Stimulated activated naive CD4-positive, alpha-beta T cell (primary cell): ENCODE results near the gene FETUB.
"Not testable (repeated sequence)": the region's sequence is repeated elsewhere in the genome, so short reads cannot be mapped to it uniquely, and the experiment has no call there.

Experiments
- DNase-seq, 6 experiments: peaks; one replicate each; lab custom pipeline; 2025; lab: John Stamatoyannopoulos, UW

FETUB gene

GRCh38 chr3:186679151-186679550 is 39.0 kb downstream of the FETUB start:
- no peak for DNase-seq

- no peak for DNase-seq
Measured at GRCh38 chr3:186680869-186681268, 40.7 kb downstream of the FETUB start.

GRCh38 chr3:186682812-186683211 is 42.6 kb downstream of the FETUB start:
- no peak for DNase-seq

- DNase-seq, result no peak
Measured at GRCh38 chr3:186683979-186684378, 43.8 kb downstream of the FETUB start.

- DNase-seq, result not testable (repeated sequence)
Measured at GRCh38 chr3:186686475-186686874, 46.3 kb downstream of the FETUB start.

- DNase-seq, result no peak
Measured at GRCh38 chr3:186687120-186687651, 47.0 kb downstream of the FETUB start.

GRCh38 chr3:186690304-186690703 is 50.1 kb downstream of the FETUB start:
- not testable (repeated sequence) for DNase-seq

- DNase-seq, result no peak
Measured at GRCh38 chr3:186691676-186692075, 51.5 kb downstream of the FETUB start.

- DNase-seq, result no peak
Measured at GRCh38 chr3:186693843-186694242, 53.6 kb downstream of the FETUB start.

- no peak for DNase-seq
Measured at GRCh38 chr3:186694288-186695032, 54.3 kb downstream of the FETUB start.

GRCh38 chr3:186696522-186696921 is 56.3 kb downstream of the FETUB start:
- DNase-seq, result no peak

GRCh38 chr3:186697510-186697909 is 57.3 kb downstream of the FETUB start:
- DNase-seq, result no peak

- no peak for DNase-seq
Measured at GRCh38 chr3:186700267-186700666, 60.1 kb downstream of the FETUB start.

GRCh38 chr3:186702451-186702850 is 62.3 kb downstream of the FETUB start:
- not testable (repeated sequence) for DNase-seq
